Stimulated activated CD8-positive, alpha-beta memory T cell treated with anti-CD3 and anti-CD28 coated beads, Interleukin-7, amount 100 ng/mL, for 24 hours (primary cell): Measurements from ENCODE around the gene BMPR1B.
"Not testable (repeated sequence)": the region's sequence is repeated elsewhere in the genome, so short reads cannot be mapped to it uniquely, and the experiment has no call there.

ENCODE experiments used
- DNase-seq: peaks from one replicate; pipeline ENCODE4 v3.0.0-alpha.2; 2020; ENCODE audit warnings: low read depth

BMPR1B gene

DNA sequence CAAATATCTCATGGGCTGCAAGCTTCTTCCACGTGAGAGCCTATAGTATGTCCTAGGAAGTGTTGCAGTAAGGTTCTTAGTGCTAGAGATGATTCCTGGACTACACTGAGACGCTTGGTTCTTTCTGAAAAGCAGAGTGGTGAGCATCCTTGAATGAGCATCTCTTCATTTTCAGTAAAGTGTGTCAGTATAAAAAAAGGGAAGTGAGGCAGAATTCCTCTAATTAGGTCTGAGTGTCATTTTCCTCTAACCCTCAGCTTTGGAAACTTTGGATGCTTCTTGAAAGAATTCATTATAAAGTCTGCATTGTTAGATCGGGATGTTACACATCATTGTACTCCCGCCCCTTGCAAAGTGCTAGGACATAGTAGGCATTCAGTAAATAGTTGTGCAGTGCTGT is 5.2 kb downstream of the BMPR1B start:
- DNase-seq = no peak

DNA sequence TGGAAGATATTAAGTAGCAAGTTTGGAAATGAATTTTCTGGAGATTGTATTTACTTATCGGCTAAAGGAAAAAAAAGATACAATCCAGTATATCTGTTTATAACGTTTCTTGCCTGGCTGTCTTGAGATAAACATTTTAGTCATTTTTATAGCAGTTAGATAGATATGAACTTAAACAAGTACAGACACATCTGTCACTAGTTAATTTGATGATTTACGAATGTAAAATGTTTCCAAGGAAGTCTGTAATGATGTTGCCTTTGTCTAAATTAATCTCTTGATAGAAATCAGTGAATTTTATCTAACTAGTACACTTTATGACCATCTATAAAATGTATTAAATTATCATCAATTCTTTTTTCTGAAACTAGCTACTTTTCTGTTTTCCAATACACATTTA is 5.7 kb downstream of the BMPR1B start:
- DNase-seq = no peak

DNA sequence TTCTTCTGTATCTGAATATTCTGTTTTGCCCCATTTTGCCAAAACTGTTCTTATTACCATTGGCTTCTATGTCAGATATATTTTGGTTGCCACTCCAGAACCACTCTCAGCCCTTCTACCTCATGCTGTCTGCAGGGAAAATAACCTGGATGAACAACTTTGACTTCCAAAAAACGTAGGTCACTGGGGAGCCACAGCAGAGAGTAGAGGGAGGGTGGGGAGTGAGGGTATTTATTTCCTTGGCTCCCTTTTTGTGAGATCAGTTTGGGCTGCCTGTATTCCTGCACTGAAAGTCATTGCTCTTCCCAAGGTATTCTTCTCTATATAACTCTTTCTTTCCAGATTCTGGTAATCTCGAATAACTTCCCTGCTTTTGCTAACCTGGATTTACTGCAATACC is 6.3 kb downstream of the BMPR1B start:
- no peak for DNase-seq

DNA sequence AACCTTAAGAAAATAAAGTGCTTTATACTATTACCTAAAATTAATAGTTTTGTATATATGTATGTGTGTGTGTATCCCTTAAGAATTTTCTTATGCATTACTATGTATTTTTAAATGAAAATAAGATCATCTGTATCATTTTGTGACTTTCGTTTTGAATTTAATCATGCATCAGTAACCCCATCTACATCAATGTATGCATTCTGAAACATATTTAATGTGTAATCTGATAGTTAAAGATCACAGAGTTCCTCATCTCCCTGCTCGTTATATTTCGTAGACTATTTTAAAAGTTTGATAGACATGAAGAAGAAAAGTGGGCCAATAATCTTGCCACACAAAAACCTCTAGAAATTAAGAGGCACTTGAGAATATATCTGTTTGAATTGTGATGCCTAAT is 7.4 kb downstream of the BMPR1B start:
- no peak for DNase-seq

DNA sequence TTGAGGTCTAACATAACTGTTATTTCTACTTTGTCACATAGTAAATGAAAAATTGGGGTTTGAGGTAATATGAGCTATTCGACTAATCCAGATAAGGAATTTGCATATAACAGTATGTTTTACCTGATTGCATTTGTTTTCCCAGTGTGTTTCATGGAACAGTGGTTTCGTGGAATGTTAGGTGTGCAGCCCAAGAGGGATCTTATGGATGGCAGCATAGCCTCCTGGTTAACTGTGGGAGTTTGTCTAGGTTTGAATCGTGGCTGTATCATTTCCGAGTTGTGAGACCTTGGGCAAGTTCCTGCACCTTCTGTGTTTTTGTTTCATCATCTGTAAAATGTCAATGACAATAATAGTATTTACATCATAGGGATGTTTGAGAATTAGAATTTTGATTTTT is 7.9 kb downstream of the BMPR1B start:
- no peak for DNase-seq

DNA sequence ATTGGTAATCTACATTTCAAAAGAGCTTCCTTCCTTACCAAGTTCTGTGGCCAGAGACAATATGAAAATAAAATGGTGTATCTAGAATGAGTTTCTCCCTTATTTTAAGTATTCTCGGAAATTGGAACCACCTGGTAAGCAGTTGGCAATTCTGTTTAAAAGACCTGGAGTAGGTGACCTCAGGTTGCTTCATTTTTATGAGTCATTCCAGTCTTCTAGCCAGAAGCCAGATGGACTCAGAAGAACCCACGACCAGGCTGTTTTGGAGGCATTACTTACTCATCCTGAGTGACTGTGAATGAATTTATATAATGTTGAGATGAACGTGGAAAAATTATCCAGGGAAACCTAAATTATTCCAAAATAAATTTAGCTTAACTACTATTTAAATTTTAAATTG is 9.1 kb downstream of the BMPR1B start:
- no peak for DNase-seq

DNA sequence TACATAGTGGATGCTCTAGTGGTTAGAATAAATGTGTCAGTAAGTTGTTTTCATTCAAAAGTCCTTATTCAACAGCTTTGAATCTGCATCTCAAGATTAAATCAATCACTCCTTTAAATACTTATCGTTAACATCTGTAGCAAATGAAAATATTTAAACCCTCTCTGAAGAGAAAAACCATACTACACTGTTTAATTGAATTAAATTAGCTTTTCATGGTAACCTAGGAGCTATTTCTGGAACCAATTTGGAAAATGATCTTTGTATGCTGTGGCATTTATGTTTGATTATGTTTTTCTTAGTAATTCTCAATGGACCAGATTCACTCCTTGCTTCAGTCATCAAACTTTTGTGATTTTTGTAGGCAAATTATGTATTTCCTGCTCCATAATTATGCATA is 9.7 kb downstream of the BMPR1B start:
- no peak for DNase-seq

DNA sequence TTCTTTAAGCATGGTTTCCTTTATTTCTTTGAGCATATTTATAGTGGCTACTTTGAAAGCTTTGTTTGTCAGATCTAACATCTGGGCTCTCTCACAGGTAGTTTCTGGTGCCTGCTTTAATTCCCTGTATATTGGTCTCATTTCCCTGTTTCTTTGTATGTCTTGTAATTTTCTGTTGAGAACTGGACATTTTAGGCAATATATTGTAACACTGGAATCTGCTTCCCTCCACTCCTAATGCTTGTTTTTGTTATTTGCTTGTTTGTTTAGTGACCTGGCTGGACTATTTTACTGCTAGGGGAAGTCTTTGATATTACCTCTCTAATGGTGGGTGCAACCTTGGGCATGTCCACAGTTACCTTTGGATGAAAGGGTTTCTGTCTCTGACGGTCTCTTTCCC is 25.0 kb downstream of the BMPR1B start:
- no peak for DNase-seq

DNA sequence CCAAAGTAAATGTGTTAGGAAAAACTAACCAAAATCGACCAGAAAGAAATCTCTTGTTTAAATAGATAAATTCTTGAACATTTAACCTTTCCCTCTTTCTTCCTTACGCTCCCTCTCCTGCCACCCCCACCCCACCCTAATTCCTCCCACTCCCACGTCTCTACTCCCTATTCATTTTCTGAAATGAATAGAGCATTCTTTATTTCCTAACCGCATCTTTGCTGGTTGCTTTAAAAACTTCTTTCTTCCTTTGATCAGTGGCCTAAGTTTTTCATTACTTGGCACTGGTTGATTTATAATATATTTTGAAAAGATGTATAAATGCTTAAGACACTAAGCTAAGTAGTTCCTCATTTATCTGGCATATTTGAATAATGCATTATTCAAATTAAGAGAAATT is 33.9 kb downstream of the BMPR1B start:
- no peak for DNase-seq

DNA sequence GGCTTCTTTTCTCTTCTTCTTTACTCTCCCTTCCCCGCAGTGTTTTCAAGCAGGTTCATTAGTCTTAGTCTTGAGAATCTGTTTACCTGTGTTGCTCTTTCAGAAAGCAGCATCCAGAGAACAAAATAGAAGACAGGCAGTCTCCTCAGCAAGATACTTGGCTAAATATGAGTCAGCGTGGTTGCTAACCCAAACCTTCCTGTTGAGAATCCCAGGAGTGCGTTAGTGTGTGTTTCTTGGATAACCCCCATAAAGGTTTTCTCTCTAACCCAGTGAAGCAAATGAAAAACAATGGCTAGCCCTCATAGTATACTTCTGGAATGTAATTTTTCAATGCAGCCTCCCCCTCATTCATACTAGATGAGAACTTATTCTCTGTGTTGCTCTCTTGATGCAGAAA is 41.1 kb downstream of the BMPR1B start:
- no peak for DNase-seq

DNA sequence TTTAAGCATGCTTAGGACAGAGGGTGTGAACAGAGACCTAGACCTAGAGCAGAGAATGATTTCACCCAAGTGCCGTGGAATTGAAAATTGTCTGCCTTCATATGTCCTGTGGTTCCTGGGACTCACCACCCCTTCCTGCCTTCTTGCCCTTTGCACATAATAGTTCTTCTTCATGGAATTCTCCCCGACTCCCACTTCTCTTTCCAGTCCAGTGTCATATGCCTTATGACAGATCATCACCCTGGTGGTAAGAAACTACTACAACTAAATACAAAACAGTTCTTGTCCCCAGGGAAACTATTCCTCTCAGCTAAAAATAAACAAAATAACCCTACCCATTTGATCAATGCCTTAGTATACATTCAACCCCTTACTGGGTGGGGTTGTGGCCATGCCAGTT is 43.3 kb downstream of the BMPR1B start:
- no peak for DNase-seq

DNA sequence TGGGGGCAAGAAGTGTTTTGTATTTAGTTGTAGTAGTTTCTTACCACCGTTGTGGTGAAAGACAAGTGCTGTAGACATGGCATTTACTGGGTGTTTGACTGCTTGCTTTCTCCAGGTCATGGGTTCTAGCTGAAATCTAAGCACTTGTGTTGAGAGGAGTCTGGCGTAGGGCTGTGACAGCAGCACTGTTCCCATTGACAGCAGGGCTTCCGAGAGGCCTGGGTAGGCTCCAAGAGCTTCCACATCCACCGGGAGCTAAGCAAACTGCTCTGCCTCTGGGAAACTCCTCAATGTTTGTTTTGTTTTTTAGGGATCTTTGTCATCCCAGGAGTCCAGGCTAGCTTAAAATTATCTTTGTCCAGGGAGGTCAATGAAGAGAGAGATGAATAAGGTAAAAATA is 44.3 kb downstream of the BMPR1B start:
- no peak for DNase-seq

DNA sequence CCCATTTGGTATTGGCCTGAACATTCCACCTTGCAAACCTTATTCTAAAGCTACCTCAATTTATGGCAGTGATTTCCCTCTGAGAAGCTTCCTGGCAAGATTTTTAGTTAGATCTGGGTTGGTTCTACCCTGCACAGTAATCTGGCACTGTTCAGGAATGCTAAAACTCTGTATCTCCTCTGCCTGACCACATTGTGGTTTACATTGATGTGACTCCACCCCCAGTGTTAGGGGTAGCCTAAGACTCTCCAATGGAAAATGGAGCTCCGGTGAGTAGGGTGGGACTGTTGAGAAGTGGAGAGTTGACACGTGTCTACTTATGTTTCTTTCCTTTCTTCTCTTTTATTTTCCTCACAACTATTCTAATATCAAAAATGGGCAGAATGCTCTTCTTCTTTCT is 45.4 kb downstream of the BMPR1B start:
- DNase-seq = no peak

DNA sequence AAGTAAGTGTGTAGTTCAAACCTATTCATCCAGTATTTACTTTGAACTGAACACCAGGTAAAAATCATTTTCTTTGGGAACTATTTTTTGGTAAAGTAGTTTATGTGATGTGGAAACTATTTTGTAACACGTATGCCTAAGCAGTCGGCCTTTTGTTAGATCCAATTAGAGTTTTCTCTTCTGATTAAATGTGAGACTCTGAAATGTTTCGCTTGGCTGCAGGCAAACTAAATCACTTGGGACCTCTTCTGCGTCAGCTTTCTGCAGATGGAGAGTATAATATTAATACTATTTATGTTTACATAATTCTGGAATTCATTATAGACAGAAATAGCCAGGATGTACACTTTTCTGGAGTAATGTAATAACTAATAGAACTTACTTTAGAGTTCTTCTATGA is 46.9 kb downstream of the BMPR1B start:
- no peak for DNase-seq

DNA sequence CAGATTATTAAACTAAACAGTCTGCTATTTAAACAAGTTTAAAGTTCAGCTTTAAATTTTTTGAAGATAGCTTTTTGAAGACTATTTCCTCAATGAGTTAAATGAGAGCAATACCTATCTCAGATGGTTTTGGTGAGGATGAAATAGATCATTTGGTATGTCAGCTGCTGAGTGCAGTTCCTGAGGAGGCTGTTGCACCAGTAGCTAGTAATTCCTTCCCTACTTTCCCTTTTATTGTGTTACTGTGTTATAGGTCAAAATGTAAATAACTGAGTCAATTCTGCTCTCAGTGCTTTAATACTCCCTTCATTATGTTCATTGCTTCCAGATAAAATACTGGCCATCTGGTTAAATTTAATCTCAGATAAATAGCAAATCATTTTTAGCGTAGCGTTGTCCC is 48.6 kb downstream of the BMPR1B start:
- DNase-seq = no peak

DNA sequence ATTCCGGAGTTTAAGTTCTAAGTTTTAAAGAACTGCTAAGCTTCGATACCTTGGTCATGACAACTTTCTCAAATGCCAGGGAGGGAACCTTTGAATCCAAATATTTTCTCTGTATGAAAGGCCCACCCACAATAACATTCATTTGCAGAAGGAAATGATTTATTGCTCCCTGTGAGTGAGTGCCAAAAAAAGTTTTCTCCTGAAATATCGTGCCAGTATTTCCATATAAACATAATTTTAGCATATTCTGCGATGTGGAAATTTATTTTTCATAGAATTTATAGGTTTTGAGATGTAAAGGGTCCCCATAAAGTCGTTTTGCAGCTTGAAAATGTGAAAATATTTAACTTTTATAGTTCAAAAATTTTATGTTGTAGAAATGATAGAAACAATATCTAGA is 53.9 kb downstream of the BMPR1B start:
- DNase-seq = no peak

DNA sequence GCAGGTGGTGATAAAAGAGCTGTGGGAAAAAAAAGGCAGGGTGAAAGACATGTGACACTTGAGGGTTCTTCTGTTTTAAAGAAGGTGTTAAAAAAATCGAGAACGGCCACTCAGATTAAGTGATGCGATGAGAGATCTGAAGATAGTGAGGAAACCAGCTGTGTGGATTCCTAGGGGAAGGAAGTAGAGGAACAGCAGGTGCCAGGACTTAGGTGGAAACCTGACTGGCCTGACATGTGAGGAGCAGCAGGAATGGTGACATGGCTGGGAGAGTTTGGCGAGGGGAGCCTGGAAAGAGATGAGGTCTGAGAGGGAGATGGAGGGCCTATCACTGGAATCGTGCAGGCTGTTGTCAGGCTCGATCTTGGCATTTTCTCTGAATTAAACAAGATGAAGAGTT is 55.5 kb downstream of the BMPR1B start:
- no peak for DNase-seq

DNA sequence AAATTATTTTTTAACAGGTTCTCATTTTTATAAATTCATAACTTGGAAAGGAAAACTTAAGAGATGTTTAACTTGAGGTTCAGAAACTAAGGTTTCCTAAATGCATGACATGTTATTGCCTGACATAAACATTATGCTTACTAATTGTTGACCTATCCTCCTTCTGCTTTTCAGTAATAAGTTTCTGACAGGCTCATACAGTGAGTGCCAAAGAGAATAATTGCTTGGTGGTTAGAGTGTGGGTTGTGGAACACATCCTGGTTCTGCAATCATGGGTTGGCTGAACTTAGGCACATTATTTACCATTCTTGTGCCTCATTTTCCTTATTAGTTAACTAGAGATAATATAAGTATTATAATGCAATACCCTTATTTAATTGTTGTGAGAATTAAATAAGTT is 56.5 kb downstream of the BMPR1B start:
- DNase-seq = no peak

DNA sequence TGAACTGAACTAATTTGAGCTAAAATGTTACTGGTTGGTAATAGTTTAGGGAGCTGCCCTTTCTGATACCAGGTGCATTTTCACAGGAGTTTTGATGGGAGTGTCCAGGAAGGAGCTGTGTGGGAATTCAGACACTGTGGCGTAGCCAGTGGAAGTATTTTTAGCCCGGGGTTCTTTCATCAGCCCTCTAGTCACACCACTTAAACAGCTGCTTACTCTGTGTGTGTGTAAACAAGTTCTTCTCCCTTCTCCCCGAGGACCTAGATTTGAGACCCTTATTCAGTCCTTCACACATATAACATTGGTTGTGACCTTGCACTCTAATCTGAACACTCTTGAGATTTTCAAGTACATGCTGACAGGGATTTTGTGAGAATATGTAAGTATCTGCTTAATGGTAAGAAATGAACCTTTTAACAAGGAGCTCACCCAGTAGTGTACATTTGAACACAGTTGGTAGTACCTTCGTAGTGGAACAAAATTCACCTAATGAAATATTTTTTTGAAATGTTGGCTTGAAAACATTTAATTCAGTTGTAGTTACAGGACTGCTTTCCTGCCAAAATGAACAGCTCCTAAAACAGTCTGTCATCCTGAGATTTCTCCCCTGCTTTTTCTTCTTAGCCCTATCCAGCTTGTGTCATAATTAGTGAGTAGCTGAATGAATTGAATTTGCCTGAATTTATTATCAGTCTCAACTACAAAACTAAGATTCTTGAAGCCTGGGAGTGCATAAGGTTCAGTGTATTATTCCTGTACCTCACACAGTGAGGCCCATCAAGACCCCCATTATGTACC is 61.8 kb downstream of the BMPR1B start:
- DNase-seq = no peak

DNA sequence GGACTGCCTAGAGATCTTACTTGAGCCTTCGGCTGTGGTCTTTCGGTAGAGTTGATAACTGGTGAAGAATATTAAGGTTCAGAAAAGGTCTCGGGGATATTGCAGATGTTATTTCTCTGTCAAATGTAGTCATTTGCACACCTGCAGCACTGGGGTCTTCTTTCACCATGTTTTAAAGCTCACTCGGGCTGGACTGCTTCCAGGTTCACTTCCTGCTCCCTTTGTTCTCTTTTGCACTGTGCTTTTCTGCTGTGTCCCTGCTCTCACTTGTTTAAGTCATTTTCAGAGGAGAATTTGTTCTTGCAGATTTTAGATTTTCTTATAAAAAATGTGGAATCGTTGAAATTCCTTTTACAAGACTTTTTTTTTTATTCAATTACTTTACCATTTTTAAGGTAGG is 68.5 kb downstream of the BMPR1B start:
- no peak for DNase-seq

DNA sequence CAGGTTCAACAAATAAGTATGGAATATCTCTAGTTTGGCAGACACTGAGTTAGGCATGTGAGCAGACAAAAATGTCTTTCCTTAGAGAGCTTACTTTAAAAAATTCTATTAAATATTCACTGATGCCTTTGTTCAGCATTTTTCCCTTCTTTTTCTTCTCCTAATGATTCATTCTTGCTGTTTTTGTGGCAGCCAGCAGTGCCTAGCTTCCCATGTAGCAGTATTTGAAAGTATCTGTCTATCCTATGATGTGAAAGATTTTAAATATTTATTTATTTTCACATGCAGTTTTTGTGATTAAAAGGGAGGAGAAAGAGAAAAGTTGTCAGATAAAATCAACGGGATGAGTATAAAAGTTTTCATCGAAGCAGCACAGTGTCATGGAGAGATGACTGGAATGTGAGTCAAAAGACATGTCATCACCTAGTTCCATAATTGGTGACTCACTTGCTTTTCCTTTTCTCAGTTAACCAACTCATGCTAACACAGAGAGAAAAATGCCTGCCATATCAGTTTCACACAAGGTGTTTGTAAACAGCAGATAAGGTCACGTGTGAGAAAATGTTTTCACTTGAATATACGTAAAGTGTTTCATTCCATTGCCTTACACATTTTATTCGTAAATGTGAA is 69.8 kb downstream of the BMPR1B start:
- no peak for DNase-seq

DNA sequence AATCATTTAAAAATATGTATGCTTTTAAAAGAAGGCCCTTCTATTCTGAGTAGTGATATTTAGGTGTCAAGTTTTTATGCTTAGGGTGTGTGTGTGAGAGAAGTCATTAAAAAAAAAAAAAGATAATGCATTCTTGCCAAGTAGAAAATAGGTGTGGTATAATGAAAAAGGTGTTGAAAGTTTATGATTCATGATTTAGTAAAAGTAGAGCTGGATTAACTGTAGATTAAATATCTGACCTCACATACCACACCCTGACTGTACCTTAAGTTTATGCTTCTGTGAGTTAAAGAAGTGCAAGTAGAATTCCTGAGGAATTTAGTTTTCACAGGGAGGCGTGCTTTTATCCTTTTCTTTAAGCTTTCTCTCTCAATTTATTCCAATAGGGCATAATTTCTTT is 71.1 kb downstream of the BMPR1B start:
- DNase-seq = no peak

DNA sequence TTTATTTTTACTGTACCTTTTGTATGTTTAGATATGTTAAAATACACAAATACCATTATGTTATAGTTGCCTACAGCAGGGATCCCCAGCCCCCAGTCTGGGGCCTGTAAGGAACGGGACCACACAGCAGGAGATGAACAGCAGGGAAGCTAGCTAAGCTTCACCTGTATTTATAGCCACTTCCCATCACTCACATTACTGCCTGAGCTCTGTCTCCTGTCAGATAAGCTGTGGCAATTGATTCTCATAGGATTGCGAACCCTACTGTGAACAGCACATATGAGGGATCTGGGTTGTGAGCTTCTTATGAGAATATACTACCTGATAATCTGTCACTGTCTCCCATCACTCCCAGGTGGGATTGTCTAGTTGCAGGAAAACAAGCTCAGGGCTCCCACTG is 73.9 kb downstream of the BMPR1B start:
- no peak for DNase-seq

DNA sequence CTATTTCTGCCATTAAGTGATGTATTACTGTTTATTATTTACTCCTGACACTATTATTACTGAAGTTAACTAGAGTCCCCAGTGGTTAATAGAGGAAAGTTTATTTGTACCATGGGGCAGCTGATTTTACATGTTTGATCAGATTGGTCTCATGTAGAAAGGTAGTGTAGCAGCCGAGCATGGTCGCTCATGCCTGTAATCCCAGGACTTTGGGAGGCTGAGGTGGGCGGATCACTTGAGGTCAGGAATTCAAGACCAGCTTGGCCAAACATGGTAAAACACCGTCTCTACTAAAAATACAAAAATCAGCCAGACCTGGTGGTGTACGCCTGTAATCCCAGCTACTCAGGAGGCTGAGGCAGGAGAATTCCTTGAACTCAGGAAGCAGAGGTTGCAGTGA is 74.6 kb downstream of the BMPR1B start:
- DNase-seq = not testable (repeated sequence)
